OCI-M1 (cell line): ENCODE measurements around the gene LYZL6.

Source experiments
- DNase-seq: peaks from one replicate; lab custom pipeline; 2025; lab: John Stamatoyannopoulos, UW

The LYZL6 gene, protein sequence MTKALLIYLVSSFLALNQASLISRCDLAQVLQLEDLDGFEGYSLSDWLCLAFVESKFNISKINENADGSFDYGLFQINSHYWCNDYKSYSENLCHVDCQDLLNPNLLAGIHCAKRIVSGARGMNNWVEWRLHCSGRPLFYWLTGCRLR

DNA sequence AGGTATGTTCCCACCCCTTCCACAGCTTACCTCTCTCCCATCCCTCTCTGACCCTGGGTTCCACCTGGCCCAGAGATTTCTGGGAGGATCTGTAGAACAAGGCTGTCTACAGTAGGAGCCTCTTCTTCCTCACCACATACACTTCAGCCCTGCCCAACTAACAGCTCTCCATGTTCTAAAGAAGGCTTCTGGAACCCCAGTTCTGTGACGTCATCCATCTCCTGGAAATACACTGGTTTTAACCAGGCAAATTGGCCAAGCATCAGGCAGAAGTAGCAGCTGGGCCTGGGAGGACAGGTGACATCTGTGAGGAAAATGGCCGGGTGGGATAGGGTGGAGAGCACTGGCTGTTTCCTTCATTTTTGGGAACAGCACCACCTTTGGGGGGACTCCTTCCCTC is at the start of gene LYZL6:
Gene LYZL6 (minus strand): TSS at position 177 of the 400 bp plus-strand sequence. CDS start 4,357 bp downstream, outside the sequence.
- no peak for DNase-seq

DNA sequence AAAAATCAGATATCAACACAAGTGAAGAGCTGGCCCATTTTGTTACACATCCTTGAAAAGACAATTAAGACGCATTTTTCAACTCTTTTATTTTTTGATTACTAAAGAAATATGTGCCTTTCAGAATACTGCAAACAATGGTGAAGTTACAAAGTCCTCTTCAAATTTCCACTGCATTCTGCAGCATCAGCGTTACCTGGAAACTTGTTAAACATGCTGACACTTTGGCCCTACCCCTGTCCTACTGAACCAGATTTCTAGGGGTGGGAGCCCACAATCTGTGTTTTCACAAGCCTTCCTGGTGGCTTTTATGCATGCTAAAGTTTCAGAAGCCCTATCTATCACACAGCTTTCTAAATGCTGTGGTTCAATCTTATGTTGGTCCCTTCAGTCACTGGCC is 47.6 kb upstream of the LYZL6 start:
- no peak for DNase-seq

DNA sequence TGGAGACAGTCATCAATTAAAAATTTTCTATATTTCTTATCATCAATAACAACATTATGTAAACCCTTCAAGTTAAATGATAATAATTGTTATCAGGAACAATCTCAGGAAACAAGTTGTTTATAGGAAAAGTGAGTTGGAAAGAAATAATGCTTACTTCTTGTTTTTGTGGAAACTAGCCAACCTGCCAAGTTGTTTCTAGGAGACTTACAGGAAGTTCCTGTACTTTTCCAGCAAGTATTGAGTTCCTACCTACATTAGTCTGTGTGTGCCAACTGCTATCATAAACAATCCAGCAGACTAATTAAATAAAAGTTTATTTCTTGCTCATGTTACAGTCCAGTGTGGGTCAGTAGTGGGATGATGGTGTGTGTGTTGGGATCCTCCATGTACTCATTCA is 44.7 kb upstream of the LYZL6 start:
- no peak for DNase-seq

DNA sequence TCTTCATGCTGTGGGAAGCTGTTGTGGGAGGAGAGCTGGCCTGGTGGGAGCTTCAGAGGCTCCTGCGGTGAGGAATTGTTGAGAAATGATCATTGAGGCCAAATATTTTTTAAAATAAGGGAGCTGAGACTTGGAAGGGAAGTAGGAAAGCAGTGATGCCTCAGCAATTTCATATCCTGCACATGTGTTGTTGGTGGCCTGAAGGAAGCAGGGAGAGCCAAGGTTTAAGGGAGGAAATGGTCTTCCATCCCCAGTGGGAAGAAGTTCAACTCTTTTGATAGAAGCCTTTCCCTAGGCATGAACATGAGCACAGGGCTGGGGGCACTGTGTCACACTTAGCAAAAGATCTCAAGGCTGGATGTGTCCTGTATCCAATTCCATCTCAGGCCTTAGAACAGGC is 43.1 kb upstream of the LYZL6 start, which contains the start of gene CCL14:
Gene CCL14 (minus strand): TSS at position 87 of the 400 bp plus-strand sequence. CDS start 80 bp downstream, at position 7.
- no peak for DNase-seq

DNA sequence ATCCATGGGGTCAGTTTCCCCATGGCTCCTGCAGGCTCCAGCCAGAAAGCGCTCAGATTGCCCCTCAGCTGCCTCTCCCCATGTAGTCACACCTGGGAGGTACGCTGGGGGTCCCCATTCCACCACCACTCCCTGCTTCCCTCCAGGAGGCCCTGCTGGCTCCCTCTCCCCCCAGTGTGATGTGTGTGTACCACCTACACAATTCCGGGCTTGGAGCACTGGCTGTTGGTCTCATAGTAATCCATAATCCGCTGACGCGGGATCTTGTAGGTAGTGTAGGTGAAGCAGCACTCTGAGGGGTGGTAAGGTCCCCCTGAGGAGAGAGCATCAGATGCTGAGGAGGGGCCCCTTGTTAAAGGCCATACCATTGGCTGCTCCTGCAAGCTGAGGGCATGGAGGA is 40.6 kb upstream of the LYZL6 start:
- no peak for DNase-seq

DNA sequence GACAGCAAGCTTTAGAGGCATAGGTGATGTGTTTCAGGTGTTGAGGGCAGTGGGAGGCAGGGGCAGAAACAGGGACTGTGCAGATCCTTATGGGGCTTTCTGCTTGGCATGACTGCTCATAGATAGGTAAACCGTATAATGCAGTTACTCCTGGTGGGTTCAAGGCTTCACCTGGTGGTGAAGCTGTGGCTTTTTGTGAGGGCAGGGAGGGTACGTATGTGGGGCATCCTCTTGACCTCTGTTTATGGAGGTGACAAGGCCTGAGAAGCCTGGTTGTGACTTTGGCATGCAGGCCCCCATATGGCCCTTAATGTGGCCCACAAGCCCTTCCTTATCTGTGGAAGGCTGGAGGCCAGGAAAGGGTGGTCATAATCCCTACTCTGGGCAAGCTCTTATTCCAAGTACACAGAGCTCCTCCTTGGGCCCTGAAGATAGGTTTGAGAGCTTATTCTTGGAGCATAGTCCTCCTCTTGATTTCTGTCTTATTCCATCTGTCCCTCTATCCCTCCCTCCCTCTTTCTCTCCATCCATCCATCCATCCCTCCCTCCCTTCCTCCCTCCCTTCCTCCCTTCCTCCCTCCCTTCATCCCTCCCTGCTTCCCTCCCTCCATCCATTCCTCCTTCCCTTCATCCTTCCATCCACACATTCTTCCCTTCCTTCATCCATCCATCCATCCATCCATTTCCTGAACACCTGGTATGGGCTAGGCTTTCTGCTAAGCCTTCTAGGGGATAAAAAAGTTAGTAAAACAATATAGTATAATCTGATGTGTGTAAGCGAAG is 39.1 kb upstream of the LYZL6 start:
- DNase-seq = no peak

DNA sequence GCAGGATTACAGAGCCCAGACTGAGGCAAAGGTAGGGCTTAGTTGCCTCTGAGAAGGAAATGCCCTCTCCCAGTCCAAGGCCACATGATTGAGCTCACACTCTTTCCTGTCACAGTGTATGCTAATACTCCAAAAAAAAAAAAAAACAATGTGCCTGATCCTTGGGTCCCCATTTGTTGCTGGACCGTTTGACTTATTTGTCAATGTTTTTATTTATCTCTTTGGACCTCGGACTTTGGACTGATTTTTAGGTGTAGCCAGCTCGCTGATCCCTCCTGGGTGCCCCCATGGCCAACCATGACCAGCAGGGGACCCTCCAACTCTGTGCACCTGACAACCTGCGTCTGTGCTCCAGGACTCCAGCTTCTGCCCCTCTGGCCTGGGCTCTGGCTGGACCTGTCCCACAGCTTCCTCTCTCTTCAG is 38.4 kb upstream of the LYZL6 start:
- peak; percentile 24 for DNase-seq

DNA sequence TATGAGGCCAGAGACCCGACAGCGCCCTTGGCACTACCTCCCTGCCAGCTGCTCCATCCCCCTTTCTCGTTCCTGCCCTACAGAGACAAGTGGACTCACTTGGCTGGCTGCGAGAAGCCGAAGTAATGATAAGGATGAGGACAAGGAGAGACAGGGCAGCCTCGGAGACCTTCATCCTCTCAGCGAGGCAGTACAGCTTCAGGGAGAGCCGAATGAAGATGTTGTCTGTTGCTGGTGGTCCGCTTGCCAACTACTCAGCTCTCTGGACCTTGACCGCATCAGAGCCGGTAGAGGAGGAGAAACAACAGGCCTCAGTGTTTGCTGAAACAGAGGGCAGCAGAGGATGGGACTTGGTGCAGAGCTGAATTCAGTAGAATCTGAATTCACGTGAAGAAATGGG is 37.7 kb upstream of the LYZL6 start, which contains the start of gene CCL16:
Gene CCL16 (minus strand): TSS at position 252 of the 400 bp plus-strand sequence. CDS start 77 bp downstream, at position 175.
- no peak for DNase-seq

DNA sequence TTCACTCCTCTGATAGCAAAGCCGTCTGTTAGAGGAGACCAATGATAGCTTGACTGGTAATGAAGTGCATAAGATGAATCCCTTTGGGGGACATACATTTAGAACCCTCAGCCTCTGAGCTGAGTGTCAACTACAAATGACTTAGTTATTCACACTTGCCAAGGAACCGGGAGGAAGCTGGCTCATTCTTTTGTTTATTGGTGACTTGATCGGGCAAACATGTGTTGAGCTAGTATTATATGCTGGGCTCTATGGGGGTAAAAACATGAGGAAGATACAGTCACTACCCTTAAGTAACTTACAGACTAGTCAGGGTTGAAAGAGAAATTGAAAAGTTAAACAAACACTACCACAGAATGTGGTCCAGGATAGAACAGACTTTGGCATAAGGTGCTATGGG is 34.8 kb upstream of the LYZL6 start:
- no peak for DNase-seq

DNA sequence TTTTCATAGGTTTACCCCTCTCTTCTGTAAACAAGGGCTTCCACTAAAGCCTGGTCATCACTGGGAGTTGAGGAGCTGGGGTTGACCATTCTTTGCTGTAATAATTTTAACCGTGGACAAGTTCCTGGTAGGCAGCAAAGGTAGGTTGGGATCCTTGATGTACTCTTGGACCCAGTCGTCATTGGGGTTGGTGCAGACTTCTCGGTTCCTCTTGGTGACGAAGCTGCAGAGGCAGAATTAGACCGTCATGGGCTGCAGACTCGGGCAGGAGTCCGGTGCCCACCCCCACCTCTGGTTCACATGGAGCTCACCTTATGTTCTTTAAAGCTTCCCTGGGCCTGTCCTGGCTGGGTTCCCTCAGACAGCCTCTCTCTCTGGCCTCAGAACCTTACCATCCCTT is 34.0 kb upstream of the LYZL6 start:
- DNase-seq = no peak

DNA sequence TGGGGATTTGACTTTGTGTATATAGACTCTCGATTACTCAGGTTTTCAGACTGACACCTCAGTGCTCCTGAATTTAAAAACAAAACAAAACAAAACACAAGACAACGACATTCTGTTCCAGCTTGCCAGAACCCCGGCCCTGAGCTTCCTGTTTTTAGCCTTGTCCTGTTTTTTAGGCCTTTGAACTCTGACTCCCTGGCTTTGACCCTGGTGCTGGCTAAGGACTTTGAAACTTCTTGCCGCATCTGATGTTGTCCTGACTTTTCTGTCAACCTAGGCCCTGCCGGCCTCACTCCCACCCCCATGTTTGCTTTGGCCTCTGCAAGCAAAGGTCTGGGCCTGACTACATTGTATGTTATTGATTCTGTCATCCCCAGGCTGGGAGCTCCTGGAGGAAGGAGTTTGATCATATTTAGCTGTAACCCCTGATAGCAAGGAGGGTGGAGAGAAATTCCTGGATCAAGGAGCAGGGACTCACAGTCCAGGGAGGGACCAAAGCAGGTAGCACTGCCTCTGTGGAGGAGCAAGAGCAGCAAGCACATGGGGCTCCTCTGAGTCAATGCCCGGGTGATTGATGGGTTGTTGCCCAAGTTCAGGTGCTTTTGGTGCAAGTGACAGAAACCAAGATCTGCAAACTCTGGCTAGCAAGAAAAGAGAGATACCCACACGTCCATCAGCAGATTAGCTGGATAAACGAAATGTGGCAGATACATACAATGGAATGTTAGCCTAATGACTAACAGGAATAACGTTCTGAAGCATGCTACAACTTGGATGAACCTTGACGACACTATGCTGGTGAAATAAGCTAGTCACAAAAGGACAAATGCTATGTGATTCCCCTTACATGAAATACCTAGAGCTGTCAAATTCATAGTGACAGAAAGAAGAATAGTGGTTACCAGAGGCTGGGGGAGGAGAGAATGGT is 30.1 kb upstream of the LYZL6 start:
- DNase-seq = no peak

DNA sequence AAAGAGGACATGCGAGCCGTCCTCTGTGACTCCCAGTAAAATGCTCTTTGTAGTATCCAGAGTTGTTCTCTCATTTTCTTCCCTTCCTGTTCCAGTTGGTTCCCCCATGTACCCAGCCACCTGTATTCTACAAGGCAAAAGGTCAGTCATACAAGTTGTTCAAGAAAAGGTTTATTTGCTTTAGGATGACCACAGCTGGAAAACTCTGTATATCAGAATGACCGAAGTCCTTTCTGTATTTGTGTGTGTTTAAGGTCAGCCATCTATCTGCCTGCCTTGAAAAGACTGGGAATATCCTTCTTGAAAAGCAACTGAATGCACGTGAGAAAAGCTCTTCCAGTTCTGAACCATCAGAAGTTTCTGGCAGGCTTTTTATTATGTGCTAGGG is 29.4 kb upstream of the LYZL6 start:
- no peak for DNase-seq

DNA sequence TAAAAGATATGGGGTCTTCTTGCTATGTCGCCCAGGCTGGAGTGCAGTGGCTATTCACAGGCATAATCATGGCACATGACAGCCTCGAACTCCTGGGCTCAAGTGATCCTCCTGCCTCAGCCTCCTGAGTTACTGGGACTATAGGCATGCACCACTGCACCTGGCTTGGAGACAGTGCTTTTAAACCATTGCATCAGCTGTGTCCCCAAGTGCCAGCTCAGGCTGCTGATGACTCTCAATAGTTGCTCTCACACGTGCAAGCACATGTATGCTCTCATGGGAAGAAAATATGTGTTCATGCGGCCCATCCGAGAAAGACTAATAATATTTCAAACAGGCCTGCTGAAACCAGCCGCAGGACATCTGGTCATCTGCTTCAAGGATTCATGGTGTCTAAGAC is 29.0 kb upstream of the LYZL6 start:
- DNase-seq = no peak

DNA sequence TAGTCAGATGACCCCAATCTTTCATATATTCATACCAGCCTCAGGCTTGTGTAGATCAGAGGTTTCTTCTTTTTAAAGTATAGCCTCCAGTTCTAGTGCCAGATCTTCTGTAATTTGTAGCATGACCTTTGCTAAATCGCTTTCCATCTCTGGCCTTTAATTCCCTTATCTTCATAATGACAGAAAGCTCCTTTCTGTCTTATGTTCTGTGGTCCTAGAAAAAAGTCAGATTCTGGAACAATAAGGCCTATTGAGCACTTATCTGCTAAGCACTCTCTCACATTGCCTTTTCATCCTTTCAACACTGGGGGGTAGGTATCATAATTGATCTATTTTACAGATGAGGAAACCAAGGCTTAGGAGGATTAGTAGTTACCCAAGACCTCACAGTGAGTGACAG is 28.6 kb upstream of the LYZL6 start:
- DNase-seq = no peak

DNA sequence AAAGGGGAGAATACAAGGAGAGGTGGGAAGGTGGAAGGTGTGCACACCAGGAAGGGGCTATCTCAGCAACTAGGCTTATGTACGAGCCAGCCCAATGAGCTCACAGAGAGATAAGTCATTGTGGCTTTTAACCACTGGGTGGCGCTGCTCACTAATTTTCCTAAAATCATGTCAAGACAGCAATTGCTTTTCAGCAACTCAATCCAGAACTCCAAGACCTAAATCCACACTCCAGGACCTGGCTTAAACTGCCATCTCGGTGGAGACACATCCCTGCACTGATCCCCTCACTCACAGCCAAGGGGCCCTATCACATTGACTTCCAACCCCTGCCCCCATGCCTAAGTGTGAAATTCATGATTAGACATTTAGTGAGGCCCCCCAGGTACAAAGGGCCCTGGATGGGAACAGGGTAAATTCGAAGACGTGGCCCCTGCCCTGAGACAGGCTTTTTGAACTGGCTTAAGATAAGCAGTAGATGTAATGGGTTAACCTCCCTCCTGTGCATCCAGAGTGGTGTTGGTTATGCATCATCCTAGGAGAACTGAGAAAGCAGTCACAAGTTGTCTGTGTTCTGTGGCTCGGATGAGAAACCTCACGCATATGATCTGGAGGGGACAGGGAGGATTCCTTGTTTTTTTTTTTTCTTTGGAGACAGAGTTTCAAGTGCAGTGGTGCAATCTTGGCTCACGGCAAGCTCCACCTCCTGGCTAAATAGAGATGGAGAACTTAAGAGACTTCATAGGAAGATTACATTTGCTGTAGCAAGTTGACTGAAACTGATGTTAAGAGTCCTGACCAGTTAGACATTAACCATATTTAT is 26.3 kb upstream of the LYZL6 start:
- DNase-seq = peak; percentile 87

DNA sequence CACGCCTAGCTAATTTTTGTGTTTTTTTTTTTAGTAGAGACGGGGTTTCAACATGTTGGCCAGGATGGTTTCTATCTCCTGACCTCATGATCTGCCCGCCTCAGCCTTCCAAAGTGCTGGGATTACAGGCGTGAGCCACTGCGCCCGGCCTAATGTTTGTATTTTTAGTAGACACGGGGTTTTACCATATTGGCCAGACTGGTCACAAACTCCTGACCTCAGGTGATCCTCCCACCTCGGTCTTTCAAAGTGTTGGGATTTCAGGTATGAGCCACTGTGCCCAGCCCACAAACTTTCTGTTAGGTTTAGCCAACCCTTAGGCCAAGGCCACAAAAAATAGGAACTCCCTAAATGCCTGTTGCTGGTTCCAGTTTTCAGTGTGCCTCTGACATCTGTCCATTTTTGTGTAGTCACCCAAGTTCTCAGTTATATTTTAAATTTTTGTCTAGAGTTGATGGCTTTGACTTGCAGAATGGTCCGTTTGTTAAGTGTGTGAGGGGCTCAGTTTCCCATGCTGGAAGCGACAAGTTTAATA is 25.1 kb upstream of the LYZL6 start:
- no peak for DNase-seq

DNA sequence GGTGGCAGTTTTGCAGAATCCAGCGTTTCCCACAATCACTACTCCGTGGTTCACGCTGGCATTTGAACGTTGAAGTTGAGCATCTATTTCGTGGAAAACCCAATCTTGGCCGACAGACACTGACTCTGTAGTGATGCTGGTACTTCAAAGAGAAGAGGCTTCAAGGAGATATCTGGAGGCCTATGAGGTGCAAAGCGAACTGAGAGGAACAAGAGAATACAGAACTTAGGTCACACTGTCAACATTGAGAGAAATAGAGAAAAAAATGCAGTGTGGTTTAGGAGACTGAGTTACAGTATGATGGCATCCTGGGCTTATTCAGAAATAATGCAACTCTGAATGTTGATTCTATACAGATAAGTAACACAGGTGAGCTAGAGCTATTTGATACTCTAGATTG is 21.8 kb upstream of the LYZL6 start:
- no peak for DNase-seq

DNA sequence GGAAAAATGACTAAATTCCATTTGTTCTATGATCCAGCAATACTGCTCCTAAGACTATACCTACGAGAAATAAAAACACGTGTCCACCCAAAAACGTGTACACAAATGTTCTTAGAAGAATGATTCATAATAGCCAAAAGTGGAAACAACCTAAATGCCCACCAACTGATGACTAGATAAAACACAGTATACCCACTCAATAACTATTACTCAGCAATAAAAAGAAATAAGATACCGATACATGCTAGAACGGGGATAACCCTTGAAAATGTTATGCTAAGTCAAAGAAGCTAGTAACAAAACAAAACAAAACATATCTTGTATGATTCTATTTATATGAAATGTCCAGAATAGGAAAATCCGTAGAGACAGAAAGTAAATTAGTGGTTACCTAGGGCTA is 20.1 kb upstream of the LYZL6 start:
- DNase-seq = no peak

DNA sequence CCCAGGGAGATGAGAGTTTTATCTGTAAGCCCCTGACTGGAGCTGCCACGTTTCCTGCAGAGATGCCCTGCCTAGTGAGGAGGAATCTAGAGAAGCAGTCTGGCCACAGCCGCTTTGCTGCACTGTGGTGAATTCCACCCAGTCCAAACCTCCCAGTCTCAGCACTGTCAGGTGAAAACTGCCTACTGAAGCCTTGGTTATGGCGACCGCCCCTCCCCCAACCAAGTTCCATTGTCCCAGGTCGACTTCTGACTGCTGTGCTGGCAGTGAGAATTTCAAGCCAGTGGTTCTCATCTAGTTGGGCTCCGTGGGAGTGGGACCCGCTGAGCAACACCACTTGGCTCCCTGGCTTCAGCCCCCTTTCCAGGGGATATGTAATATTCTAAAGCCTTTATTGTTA is 10.2 kb upstream of the LYZL6 start:
- DNase-seq = no peak

DNA sequence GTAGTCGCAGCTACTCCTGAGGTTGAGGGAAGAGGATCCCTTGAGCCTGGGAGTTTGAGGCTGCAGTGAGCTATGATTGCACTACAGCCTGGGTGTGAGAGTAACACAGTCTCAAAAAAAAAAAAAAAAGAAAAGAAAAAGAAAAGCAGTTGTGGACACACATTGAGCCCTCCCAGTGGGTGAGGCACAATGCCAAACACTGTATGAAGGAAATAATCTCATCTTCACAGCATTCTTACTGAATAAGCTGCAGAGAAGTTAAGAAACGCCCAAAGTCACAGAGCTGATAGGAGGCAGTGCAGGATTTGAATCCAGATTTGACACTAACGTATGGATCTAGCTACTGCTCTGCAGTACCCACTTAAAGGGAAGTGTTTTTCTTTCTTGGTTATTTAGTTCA is 5.9 kb upstream of the LYZL6 start:
- DNase-seq = no peak

DNA sequence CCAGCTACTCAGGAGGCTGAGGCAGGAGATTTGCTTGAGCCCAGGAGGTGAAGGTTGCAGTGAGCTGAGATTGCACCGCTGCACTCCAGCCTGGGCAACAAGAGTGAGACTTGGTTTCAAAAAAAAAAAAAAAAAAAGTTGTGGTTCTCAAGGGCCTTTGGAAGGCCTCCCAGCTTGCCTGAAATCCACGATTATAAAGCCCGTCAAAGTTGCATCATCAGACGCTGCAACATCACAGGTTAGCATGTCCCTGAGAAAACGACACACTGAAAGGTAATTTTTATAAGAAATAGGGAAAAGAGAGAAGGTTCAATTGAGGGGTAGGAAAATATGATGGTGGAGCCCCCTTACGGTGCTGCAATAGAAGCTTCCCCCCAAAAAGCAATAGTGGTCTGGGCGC is 4.6 kb upstream of the LYZL6 start:
- no peak for DNase-seq
